Keratinocyte (primary cell): Measurements from ENCODE around the gene CDH22. TPM values are rescaled to one million over a fixed set of nuclear protein-coding genes. Genes with fewer than 3 reads are reported as not detected.

ENCODE experiments used
- DNase-seq: peaks from one replicate; pipeline ENCODE4 v3.0.0-alpha.2; 2011; ENCODE audit warnings: low read depth, missing footprints, low spot score
- FAIRE-seq: peaks from 2 replicates; lab custom pipeline; 2011; peaks lifted over from hg19 to GRCh38; lab: Jason Lieb, UNC
- H2AFZ ChIP-seq: 2 replicates; pipeline ENCODE4 v1.6.0; 2012; ENCODE audit warnings: low read length, control low read depth, inconsistent platforms; ENCODE audit not compliant: control insufficient read depth
- H3K27ac ChIP-seq: 2 replicates; pipeline ENCODE4 v1.5.1; 2011; ENCODE audit warnings: low read length; ENCODE audit not compliant: control insufficient read depth, insufficient read depth
- H3K27me3 ChIP-seq: 3 replicates; pipeline ENCODE4 v1.6.0; 2011; ENCODE audit warnings: low read length; ENCODE audit not compliant: control insufficient read depth, insufficient read depth; ENCODE audit errors: extremely low read depth
- H3K36me3 ChIP-seq, 2 experiments: 2 replicates in 1 of 2; 3 replicates in 1 of 2; pipeline ENCODE4 v1.5.1; 2011; ENCODE audit warnings: low read length in 2 of 2, mild to moderate bottlenecking in 1 of 2; ENCODE audit not compliant: control insufficient read depth in 2 of 2, insufficient read depth in 2 of 2; ENCODE audit errors: extremely low read depth in 1 of 2
- H3K4me1 ChIP-seq: 3 replicates; pipeline ENCODE4 v1.5.1; 2011; ENCODE audit warnings: low read length; ENCODE audit not compliant: control insufficient read depth, insufficient read depth; ENCODE audit errors: extremely low read depth
- H3K4me2 ChIP-seq: 3 replicates; pipeline ENCODE4 v1.6.0; 2011; ENCODE audit warnings: low read depth, low read length; ENCODE audit not compliant: control insufficient read depth, insufficient read depth; ENCODE audit errors: extremely low read depth
- H3K4me3 ChIP-seq, 3 experiments: fragments of 200-600 bp in 1 of 3; sonication (generic) in 1 of 3; 2 replicates in 2 of 3; 3 replicates in 1 of 3; pipeline ENCODE4 v1.5.1; 2011 to 2016; ENCODE audit warnings: low read length in 3 of 3, mild to moderate bottlenecking in 3 of 3, control low read depth in 2 of 3, inconsistent platforms in 1 of 3, low read depth in 1 of 3, mixed read lengths in 1 of 3, mixed run types in 1 of 3, moderate library complexity in 1 of 3; ENCODE audit not compliant: control insufficient read depth in 2 of 3, insufficient read depth in 2 of 3; ENCODE audit errors: extremely low read depth in 1 of 3
- H3K79me2 ChIP-seq: 2 replicates; pipeline ENCODE4 v1.6.0; 2012; ENCODE audit warnings: low read length; ENCODE audit not compliant: control insufficient read depth, insufficient read depth
- H3K9ac ChIP-seq: 3 replicates; pipeline ENCODE4 v1.6.0; 2011; ENCODE audit warnings: low read length; ENCODE audit not compliant: control insufficient read depth, insufficient read depth; ENCODE audit errors: extremely low read depth
- H3K9me1 ChIP-seq: 3 replicates; pipeline ENCODE4 v1.6.0; 2011; ENCODE audit warnings: low read length; ENCODE audit not compliant: control insufficient read depth, insufficient read depth; ENCODE audit errors: extremely low read depth
- H3K9me3 ChIP-seq: 2 replicates; pipeline ENCODE4 v1.5.1; 2012; ENCODE audit warnings: low read depth, low read length; ENCODE audit not compliant: control insufficient read depth
- H4K20me1 ChIP-seq: 3 replicates; pipeline ENCODE4 v1.6.0; 2011; ENCODE audit warnings: low read length; ENCODE audit not compliant: control insufficient read depth, insufficient read depth; ENCODE audit errors: extremely low read depth
- CTCF ChIP-seq, 3 experiments: IDR thresholded peaks in 1 of 3; conservative IDR thresholded peaks in 1 of 3; optimal IDR thresholded peaks in 1 of 3; 2 replicates in 2 of 3; 3 replicates in 1 of 3; pipeline versions ENCODE3 to v1.5.1; 2011; ENCODE audit warnings: low read length in 3 of 3, mild to moderate bottlenecking in 3 of 3, moderate library complexity in 2 of 3, control low read depth in 1 of 3, inconsistent platforms in 1 of 3; ENCODE audit not compliant: insufficient read depth in 2 of 3; ENCODE audit errors: extremely low read depth in 1 of 3
- EZH2 ChIP-seq: IDR thresholded peaks from one replicate; pipeline ENCODE4 v1.6.1; 2012; ENCODE audit warnings: inconsistent platforms, mild to moderate bottlenecking, low read length, moderate library complexity
- dilution Hi-C: fragments of 300-500 bp; cut with MboI; formaldehyde crosslinking; loops from one replicate; pipeline ENCODE4 v1.7.0; 2020; ENCODE audit warnings: low sequenced_read_pairs; ENCODE audit not compliant: extremely low pct_ligation_motif_present
- polyA plus RNA-seq, 5 experiments: library from polyadenylated mRNA; depleted of rRNA in 3 of 5; stranded (reverse) in 3 of 5; stranded (forward) in 1 of 5; unstranded in 1 of 5; fragments of >200 nt; gene quantifications; 1 replicate in 1 of 5; 2 replicates in 3 of 5; 3 replicates in 1 of 5; pipeline versions ENCODE4 v1.2.1 to v1.2.3, GENCODE V29; 2011 to 2012; ENCODE audit warnings: missing spikeins in 2 of 5, low read depth in 1 of 5, low replicate concordance in 1 of 5

The CDH22 gene
- polyA plus RNA-seq, 1 donor (not counting 4 experiments of a cell fraction or from before 2014, with no cell fraction given), result not detected

- TF ChIP-seq CTCF (optimal IDR thresholded peaks at IDR 0.05 in 1 of 3, IDR thresholded peaks at IDR 0.05 in 1 of 3, conservative IDR thresholded peaks at IDR 0.05 in 1 of 3; ENCODE audit: extremely low read depth in 1 of 3, insufficient read depth in 2 of 3, low read length in 3 of 3) (no peak), EZH2 (no peak)
- no peaks in the 10 kb centered on the region for H3K79me2 ChIP-seq
- no peak overlapping the region for H3K9ac ChIP-seq
- FAIRE-seq (no peak), DNase-seq (no peak)
- no peak overlapping the region for H2AFZ ChIP-seq
- H3K4me3 ChIP-seq, result no peak overlapping the region
- H4K20me1 ChIP-seq, result peaks cover 4% of the 10 kb centered on the region
- no peak overlapping the region for H3K27ac ChIP-seq
- H3K4me2 ChIP-seq, result no peak overlapping the region
- no peaks in the 10 kb centered on the region for H3K36me3 ChIP-seq
- no peaks in the 10 kb centered on the region for H3K9me3 ChIP-seq
- H3K9me1 ChIP-seq, result no peaks in the 10 kb centered on the region
- dilution Hi-C loops, result loop anchor here (25.0 kb wide), 1 partner anchor 299 kb away; no protein-coding TSS in a partner anchor
- peaks cover 40% of the 10 kb centered on the region for H3K27me3 ChIP-seq
- peaks cover 13% of the 10 kb centered on the region for H3K4me1 ChIP-seq
These were observed 170.5 kb downstream of the CDH22 start for GRCh38 chr20:46137816-46138215.

GRCh38 chr20:46135856-46136633 lies 172.3 kb downstream of the CDH22 start:
- H3K27me3 ChIP-seq, result peaks cover 25% of the 10 kb centered on the region
- peaks cover 13% of the 10 kb centered on the region for H3K4me1 ChIP-seq
- H3K4me3 ChIP-seq, result no peak overlapping the region
- H3K9me3 ChIP-seq, result no peaks in the 10 kb centered on the region
- H3K4me2 ChIP-seq, result no peak overlapping the region
- FAIRE-seq (no peak), DNase-seq (no peak)
- no peak overlapping the region for H3K27ac ChIP-seq
- TF ChIP-seq CTCF (optimal IDR thresholded peaks at IDR 0.05 in 1 of 3, IDR thresholded peaks at IDR 0.05 in 1 of 3, conservative IDR thresholded peaks at IDR 0.05 in 1 of 3; ENCODE audit: extremely low read depth in 1 of 3, insufficient read depth in 2 of 3, low read length in 3 of 3) (no peak), EZH2 (no peak)
- dilution Hi-C loops, result loop anchor here (25.0 kb wide), 1 partner anchor 301 kb away; no protein-coding TSS in a partner anchor
- no peaks in the 10 kb centered on the region for H3K9me1 ChIP-seq
- H3K36me3 ChIP-seq, result no peaks in the 10 kb centered on the region
- no peaks in the 10 kb centered on the region for H3K79me2 ChIP-seq
- H3K9ac ChIP-seq, result no peak overlapping the region
- peaks cover 4% of the 10 kb centered on the region for H4K20me1 ChIP-seq
- H2AFZ ChIP-seq, result no peak overlapping the region
